Stromal cell of bone marrow (primary cell): ENCODE data around the gene TRAPPC6A.

Experiments used
- DNase-seq: peaks from one replicate; pipeline ENCODE4 v3.0.0-alpha.2; 2012; ENCODE audit warnings: low read depth

The TRAPPC6A gene

DNA sequence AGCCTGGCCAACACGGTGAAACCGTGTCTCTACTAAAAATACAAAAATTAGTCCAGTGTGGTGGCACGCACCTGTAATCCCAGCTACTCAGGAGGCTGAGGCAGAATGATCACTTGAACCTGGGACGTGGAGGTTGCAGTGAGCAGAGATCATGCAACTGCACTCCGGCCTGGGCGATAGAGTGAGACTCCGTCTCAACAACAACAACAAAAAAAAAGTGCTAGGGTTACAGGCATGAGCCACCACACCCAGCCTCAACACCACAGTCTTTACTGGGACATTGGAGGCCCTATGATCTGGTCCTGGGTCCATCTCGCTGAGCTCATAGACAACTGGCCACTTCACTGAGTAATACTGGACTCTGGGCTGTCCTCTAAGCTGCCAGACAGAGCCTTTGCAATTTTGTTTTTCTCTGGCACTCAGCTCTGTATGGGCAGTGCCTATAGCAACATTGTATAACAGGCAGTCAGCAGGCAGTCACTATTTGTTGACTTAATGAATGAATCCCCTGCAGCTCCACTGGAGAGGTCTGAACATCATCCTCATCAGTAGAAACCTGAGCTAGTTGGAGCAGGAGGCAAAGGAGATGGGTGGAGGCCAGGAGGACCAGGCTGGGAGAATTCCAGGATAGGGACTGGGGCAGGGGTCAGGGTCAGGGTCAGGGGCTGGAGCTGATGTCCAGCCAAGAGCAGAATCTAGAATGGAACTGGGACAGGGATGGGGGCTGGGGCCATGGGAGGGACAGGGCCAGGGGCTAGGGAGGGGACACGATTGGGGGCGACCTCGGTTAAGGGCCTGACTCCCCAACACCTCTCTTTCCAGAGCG is 8.7 kb upstream of the TRAPPC6A start:
- peak; percentile 47 for DNase-seq

DNA sequence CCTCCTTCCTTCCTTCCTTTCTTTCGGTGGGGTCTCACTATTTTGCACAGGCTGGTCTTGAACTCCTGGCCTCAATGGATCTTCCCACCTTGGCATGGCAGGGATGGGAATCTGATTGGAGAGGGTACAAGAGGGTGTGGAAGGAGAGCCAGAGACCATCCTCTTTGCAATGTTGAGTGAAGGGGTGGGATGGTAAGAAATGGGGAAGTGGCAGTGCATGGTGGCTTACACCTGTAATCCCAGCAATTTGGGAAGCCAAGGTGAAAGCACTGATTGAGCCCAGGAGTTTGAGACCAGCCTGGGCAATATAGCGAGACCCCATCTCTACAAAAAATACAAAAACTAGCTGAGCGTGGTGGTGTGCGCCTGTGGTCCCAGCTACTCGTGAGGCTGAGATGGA is 6.1 kb upstream of the TRAPPC6A start:
- DNase-seq, result no peak

GRCh38 chr19:45182758-45183157 is 4.7 kb upstream of the TRAPPC6A start:
- DNase-seq, result no peak

DNA sequence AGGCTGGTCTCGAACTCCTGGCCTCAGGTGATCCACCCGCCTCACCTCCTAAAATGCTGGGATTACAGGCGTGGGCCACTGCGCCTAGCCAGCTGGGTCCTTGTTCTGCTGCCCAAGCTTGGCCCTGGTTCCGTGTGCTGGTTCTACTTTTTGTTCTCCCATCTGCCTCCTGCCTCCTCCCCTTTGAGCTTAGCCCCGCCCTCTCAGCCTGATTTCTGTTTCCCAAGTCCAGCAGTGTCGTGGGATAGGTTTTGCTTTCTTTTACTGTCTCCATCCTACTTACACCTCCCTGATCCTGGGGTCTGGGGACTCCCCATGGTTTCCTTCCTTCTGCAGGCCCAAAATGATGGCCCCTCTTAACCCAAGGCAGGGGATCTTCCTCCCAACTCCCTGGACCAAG is 2.9 kb upstream of the TRAPPC6A start:
- DNase-seq, result no peak

- DNase-seq, result no peak
Observed at GRCh38 chr19:45179892-45180370, 1.9 kb upstream of the TRAPPC6A start.

GRCh38 chr19:45179072-45179891 is 1.2 kb upstream of the TRAPPC6A start:
- DNase-seq, result no peak

GRCh38 chr19:45178262-45179071 is 430 bp upstream of the TRAPPC6A start, which contains the start of gene BLOC1S3:
BLOC1S3 (plus strand) TSS chr19:45178784; CDS start chr19:45179297, 513 bp downstream.
- DNase-seq, result peak; percentile 100

- no peak for DNase-seq
Observed at GRCh38 chr19:45175515-45176345, 2.3 kb downstream of the TRAPPC6A start.

DNA sequence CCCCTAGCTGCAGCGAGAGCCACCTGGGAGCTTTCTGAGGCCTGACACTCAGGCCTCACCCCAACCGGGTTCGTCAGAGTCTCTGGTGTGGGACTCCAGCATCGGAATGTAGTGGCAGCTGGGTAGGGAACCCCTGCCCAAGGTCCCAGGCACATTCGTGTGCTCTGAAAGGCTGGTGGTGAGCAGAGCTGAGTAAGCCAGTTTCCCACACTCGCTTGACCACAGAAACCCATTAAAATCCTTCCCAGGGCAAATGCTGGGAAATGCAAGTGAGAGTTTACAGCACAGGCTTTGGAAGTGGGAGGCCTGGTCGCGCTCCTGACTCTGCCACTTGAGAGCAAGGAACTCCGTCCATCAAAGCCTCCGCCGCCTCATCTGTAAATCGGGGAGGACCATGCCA is 4.2 kb downstream of the TRAPPC6A start:
- peak; percentile 90 for DNase-seq

DNA sequence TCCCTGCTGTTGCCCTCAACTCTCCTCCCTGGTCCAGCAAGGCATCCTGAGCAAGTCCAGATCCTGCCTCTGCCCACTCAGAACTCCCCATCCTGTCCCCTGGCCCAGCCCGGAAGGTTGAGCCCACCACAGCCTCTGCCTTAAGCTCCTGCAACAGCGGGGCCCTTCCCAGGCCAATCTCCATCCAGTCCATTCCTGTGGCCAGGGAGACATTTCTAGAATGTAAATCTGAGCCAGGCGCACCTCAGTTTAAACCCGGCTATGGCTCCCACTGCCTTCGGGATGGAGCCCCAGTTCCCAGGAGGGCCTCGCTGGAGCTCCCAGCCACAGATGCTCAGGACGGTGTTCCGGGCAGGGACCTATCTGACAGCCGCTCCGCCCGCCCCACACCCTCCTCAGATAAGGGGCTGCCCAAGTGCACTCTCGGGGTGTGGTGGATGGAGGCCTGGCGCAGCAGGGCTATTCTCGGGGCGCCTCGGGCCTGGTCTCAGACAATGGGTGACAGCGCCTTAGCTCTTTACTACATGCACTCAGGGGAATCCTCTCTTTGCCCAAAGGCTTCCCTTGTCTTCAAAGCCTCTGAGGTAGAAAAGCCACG is 5.3 kb downstream of the TRAPPC6A start:
- no peak for DNase-seq

DNA sequence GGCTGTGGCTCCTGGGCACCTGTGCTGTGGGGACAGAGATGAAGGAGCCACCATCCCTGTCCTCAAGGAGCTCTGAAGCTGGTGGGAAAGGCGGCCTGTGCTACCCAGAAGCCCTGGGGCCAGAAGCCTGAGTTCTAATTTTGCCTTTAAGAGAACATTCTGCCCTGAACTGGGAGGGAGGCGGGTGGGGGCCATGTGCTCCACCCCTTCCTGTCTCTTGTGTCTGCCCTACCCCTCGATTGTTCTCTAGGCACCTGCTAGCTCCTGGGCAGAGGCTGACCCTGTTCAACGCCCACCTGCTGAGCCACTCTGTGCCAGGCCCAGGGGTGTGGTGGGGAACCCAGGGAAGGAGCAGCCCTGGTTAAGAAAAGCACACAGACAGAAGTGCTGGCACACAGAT is 5.9 kb downstream of the TRAPPC6A start:
- DNase-seq, result no peak

- DNase-seq, result no peak
Observed at GRCh38 chr19:45171211-45171623, 6.8 kb downstream of the TRAPPC6A start.

DNA sequence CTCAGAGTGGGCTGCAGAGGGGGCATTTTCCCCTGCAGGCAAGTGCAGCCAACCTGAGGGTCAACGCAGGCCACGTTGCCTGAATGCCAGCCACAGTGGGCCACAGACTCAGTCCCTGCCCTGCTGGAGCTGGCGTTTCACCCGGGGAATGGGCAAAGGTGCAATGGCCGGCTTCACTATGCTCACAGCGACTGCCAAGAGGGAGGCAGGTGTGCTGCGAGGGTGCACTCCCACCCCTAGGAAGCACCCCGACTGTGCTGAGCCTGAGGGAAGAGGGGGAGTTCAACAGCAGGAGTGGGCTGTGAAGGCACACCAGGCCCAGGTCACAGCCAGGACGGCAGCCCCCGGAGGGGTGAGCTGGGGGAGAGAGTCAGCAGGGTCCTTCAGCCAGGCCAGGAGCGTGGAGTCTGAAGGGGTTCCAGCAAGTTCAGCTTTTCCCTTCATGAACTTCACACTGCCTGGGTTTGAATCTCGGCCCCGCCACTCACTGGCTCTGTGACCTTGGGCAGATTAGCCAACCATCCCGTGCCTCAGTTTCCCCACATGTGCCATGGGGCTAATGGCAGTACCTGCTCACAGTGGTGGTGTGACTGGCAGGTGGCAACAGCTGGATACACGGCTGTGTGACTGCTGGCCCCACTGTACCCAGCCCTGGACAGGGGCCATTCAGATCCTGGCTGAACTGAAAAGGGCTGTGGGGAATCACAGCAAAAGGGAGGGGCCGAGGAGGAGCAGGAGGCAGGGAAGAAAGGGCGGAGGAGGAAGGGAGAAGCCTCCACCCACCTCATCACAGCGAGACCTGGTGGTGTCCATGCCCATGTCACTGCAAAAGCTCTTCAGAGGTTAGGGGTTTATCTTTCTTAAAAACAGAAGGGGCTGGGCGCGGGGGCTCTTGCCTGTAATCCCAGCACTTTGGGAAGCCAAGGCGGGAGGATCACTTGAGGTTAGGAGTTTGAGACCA is 7.6 kb downstream of the TRAPPC6A start:
- no peak for DNase-seq

- no peak for DNase-seq
Observed at GRCh38 chr19:45169602-45170001, 8.4 kb downstream of the TRAPPC6A start.

DNA sequence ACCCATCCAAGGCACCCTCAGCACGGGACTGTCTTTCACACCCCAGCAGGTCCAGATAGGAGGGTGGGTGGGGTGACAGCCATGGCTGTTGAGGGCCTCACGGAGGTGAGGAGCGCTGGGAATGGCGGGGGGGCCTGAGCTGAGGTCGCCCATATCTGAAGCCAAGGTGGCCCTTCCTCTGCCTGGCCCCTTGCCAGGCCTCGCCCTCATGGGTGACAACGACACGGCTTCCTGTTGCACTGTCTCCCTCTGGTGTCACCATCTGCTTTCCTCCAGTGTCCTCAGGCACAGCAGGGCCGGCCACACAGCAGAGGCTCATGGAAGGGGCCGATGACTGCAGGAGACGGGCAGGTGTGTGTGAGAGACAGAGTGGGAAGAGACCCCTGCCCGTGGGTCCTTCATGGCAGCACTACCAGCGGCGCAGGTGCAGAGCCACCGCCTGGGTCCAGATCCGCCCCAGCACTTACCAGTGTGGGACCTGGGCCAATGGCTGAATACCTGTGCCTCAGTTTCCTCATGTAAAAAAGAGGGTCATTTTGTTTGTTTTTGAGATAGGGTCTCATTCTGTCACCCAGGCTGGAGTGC is 9.2 kb downstream of the TRAPPC6A start:
- no peak for DNase-seq

DNA sequence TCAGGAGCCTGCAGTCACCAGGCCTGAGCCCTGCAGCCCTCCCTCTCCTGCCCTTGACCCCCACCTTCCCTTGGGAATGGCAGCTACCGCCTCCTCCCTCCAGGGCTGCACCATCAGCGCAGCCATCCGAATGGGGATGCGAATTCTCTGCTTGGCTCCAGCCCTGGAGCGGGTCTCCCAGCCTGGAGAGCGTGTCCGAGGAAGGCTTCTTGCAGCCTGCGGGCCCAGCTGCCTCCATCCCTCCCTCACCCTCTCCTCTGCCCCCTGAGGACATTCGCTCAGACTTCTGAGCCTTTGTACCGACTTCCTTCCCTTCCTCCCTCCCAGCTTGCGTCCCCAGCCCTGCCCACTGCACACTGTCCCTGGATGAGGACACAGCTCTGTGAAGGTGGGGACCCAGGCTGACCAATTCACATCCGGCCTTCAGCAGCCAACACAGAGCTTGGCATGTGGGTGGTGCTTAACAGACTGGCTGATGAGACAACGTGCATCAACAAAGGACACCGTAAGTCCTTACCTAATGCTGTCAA is 11.2 kb downstream of the TRAPPC6A start:
- DNase-seq, result no peak

DNA sequence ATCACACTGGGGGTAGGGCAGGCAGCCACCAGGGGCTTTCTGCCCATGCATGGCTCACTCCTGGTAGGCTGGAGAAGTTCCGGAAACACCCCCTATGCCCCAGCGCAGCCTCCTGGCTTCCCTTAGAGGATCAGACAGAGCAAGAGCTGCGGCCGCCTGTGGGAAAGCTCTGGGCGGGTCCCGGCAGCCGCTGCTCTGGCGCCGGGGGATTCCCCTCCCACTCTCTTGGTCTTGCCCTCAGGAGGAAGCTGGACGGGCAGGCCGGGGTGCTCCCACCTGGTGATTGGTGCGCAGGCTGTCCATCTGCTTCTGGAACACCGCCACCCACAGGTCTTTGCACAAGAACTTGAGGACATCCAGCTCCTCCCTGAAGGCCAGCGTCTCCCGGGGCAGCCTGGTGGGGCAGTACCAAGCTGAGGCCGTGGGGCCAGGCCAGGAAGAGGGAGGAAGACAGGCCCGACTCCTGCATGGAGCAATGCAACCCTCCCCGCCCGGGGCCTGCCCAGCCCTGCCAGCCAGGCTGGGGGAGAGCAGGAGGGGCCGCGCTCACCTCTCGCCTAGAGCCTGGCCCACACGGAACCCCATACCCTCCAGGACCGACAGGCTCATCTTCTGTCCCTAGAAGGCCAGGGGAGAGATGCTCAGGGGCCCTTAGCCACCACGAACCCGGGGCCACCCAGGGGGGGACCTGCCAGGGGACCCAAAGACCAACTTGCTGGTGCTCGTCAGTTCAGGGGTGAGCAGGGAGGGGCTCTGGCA is 13.3 kb downstream of the TRAPPC6A start:
- DNase-seq, result no peak
